ENCODE data around the gene KLHL35. TPM values are rescaled to one million over a fixed set of nuclear protein-coding genes. Genes with fewer than 3 reads are reported as not detected.
"Not testable (repeated sequence)": the region's sequence is repeated elsewhere in the genome, so short reads cannot be mapped to it uniquely, and the experiment has no call there.

Gene KLHL35
- total RNA-seq, 1 donor from 2014 or later, result 2.6 TPM

DNA sequence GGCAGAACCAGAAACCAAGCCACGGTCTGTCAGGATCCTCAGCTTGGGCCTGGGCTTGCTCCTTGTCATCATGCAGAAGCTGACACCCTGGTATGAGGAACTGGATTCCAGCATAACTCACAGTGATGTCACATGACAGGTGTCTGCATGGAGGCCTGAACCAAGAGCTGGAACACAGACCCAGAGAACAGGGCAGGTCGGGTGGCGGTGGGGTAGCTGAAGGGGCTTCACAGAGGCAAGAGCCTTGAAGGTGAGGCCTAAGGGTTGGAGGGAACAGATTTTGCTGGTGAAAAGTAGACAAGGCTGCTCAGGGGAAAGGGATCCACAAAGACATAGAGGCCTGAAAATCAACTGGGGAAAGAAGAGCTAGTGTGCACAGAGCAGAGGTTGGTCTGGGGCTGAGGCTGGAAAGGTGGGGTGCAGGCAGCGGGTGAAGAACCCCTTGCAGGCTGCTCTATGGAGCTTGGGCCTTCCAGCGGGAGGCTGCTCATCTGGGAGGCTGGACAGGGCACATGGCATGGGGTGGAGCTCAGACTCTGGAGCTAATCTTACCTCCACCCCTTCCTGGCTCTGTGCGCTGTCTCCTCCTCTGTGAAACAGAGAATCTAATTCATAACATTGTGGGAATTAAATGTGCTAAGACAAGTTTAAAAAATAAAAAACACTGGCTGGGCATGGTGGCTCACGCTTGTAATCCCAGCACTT, 52.1 kb downstream of the KLHL35 start:
- H3K36me3 ChIP-seq, result no peaks in the 10 kb centered on the region
- TF ChIP-seq, protein P1, sequence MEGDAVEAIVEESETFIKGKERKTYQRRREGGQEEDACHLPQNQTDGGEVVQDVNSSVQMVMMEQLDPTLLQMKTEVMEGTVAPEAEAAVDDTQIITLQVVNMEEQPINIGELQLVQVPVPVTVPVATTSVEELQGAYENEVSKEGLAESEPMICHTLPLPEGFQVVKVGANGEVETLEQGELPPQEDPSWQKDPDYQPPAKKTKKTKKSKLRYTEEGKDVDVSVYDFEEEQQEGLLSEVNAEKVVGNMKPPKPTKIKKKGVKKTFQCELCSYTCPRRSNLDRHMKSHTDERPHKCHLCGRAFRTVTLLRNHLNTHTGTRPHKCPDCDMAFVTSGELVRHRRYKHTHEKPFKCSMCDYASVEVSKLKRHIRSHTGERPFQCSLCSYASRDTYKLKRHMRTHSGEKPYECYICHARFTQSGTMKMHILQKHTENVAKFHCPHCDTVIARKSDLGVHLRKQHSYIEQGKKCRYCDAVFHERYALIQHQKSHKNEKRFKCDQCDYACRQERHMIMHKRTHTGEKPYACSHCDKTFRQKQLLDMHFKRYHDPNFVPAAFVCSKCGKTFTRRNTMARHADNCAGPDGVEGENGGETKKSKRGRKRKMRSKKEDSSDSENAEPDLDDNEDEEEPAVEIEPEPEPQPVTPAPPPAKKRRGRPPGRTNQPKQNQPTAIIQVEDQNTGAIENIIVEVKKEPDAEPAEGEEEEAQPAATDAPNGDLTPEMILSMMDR (IDR thresholded peaks at IDR 0.05), result no peak
- peak; percentile 56 for DNase-seq
- peak; percentile 62 to 77 for ATAC-seq
- H3K4me3 ChIP-seq, result no peak overlapping the region
- H3K4me1 ChIP-seq, result peaks cover 45% of the 10 kb centered on the region
- no peaks in the 10 kb centered on the region for H3K27me3 ChIP-seq (ENCODE audit: low read depth)
- intact Hi-C loops (cut with DNase I), result loop anchor here (10.0 kb wide), 2 partner anchors 56 to 96 kb away; no protein-coding TSS in a partner anchor
- peak overlapping the region; percentile 41 for H3K27ac ChIP-seq
- no peaks in the 10 kb centered on the region for H3K9me3 ChIP-seq

DNA sequence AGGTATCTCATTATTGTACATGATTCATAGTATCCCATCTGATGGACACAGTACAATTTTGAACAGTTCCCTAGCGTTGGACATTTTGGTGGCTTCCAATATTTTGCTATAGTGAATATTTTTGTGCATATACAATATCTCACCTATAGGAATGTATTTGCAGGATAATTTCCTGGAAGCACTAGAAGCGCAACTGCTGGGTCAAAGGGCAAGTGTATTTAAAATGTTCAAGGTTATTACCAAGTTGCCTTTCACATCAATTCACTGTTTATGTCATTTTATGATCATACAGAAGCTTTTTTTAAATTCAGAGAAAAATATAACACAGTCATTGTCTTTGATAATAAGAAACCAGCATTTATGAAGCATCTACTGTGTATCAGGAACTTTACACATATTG, 52.8 kb downstream of the KLHL35 start:
- Histone ChIP-seq H3K4me1 (peaks cover 45% of the 10 kb centered on the region), H3K4me3 (no peak overlapping the region), H3K27ac (peak overlapping the region; percentile 41), H3K27me3 (ENCODE audit: low read depth) (no peaks in the 10 kb centered on the region), H3K9me3 (no peaks in the 10 kb centered on the region), H3K36me3 (no peaks in the 10 kb centered on the region)
- TF ChIP-seq, protein P1 (IDR thresholded peaks at IDR 0.05), result no peak
- intact Hi-C loops (cut with DNase I), result loop anchor here (10.0 kb wide), 2 partner anchors 55 to 95 kb away; no protein-coding TSS in a partner anchor
- ATAC-seq, result no peak
- no peak for DNase-seq

DNA sequence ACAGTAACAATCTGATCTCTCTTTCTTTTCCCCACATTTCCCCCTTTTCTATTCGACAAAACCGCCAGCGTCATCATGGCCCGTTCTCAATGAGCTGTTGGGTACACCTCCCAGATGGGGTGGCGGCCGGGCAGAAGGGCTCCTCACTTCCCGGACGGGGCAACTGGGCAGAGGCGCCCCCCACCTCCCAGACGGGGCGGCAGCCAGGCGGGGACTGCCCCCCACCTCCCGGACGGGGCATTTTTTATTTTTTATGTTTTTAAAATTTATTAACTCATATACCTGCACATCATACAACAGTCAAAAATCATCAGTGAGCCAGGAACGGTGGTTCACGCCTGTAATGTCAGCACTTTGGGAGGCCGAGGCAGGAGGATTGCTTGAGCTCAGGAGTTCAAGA, 54.2 kb downstream of the KLHL35 start:
- DNase-seq; H3K4me3 ChIP-seq; H3K36me3 ChIP-seq; ATAC-seq; H3K27ac ChIP-seq; H3K27me3 ChIP-seq (ENCODE audit: low read depth); intact Hi-C loops (cut with DNase I); H3K9me3 ChIP-seq: not testable (repeated sequence)
- H3K4me1 ChIP-seq, result peaks cover 36% of the 10 kb centered on the region

DNA sequence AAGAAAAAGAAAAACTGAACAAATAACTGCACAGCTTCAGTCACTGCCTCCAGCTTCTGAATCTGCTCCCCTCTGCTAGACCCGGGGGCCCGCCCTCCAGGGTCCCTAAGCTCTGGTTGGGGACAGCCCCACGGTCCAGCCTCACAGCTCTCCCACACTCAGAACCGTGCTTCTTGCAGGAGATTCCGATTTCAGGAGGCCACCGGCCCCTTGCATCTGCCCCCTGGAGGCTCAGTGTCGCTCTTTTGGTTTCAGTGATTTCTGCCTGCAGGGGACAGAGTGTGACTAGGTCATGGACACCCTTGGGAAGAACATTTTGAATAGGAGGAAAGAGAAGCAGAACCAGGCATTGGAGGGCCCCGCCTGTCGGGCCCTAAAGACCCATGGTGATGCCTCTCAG, 56.8 kb downstream of the KLHL35 start:
- intact Hi-C loops (cut with DNase I), result no loop called here
- Histone ChIP-seq H3K4me1 (peaks cover 35% of the 10 kb centered on the region), H3K36me3 (no peaks in the 10 kb centered on the region), H3K4me3 (no peak overlapping the region), H3K27me3 (ENCODE audit: low read depth) (no peaks in the 10 kb centered on the region), H3K27ac (no peak overlapping the region), H3K9me3 (no peaks in the 10 kb centered on the region)
- DNase-seq (no peak), ATAC-seq (no peak)
- TF ChIP-seq, protein P1 (IDR thresholded peaks at IDR 0.05), result no peak

DNA sequence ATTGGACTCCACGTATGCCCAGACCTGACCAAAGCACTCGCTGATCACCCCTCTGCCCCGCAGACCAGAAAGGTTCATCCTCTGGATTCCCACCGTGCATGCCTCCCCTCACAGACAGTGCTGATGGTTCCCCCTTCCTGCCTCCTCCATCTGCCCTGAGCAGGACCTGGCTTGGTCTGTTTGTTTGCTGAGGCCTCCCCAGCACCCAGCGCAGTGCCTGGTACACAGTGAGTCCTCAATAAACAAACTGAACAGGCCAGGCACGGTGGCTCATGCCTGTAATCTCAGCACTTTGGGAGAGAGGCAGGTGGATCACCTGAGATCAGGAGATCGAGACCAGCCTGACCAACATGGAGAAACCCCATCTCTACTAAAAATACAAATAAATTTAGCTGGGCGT, 57.4 kb downstream of the KLHL35 start:
- DNase-seq, result no peak
- no peak overlapping the region for H3K27ac ChIP-seq
- no peaks in the 10 kb centered on the region for H3K9me3 ChIP-seq
- intact Hi-C loops (cut with DNase I), result no loop called here
- H3K27me3 ChIP-seq (ENCODE audit: low read depth), result no peaks in the 10 kb centered on the region
- no peak for ATAC-seq
- peaks cover 29% of the 10 kb centered on the region for H3K4me1 ChIP-seq
- no peak overlapping the region for H3K4me3 ChIP-seq
- H3K36me3 ChIP-seq, result no peaks in the 10 kb centered on the region
- TF ChIP-seq, protein P1 (IDR thresholded peaks at IDR 0.05), result no peak

DNA sequence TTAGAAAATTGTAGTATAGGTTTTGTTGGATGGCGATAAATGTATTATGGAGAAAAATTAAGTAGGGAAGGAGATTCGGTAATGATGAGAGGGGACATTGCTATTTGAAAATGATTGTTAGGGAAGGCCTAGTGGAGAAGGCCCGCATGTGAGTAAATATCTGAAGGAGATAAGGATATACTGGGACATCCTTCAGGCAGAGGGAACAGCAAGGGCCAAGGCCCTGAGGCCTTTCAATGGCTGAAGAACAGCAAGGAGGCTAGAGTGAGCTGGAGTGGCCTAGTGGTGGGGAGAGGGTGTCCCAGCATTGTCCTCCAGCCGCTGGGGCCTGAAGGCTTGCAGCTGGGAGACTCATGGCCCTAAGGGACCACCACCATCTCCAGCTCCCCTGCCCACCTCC, 58.4 kb downstream of the KLHL35 start:
- DNase-seq (no peak), ATAC-seq (no peak)
- intact Hi-C loops (cut with DNase I), result no loop called here
- no peaks in the 10 kb centered on the region for H3K36me3 ChIP-seq
- H3K4me3 ChIP-seq, result no peak overlapping the region
- H3K9me3 ChIP-seq, result no peaks in the 10 kb centered on the region
- TF ChIP-seq, protein P1 (IDR thresholded peaks at IDR 0.05), result no peak
- H3K27ac ChIP-seq, result no peak overlapping the region
- no peaks in the 10 kb centered on the region for H3K27me3 ChIP-seq (ENCODE audit: low read depth)
- H3K4me1 ChIP-seq, result peaks cover 24% of the 10 kb centered on the region

Data from lower lobe of right lung (tissue), 2 donors.